GM15510 (cell line): ENCODE data around the gene HPGDS.

ENCODE experiments used
- POLR2A ChIP-seq: IDR thresholded peaks from 3 replicates; pipeline ENCODE4 v1.6.1; 2011; ENCODE audit warnings: borderline replicate concordance; ENCODE audit not compliant: insufficient read length; ENCODE audit errors: extremely low read depth

HPGDS gene

DNA sequence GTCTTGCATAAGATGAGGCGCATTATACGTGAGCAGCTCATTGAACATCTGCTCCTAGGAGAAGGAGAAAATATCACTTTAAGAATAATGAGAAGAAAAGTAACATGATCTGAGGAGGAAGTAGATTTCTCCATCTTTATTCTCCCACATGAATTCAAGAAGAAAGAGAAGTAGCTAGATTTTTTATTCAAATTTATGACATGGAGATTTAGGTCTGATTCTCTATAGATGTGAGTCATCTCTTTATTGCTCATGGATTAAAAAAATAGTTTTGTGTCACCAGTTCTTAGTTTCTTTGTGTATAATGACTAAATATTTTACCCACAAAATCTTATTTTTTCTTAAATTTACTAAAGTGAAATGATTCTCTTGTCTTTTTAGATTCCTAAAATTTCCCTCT lies 40.4 kb downstream of the HPGDS start:
- TF ChIP-seq POLR2A, result no peak

- no peak for TF ChIP-seq POLR2A
These were observed 43.8 kb downstream of the HPGDS start for GRCh38 chr4:94298725-94299252.

DNA sequence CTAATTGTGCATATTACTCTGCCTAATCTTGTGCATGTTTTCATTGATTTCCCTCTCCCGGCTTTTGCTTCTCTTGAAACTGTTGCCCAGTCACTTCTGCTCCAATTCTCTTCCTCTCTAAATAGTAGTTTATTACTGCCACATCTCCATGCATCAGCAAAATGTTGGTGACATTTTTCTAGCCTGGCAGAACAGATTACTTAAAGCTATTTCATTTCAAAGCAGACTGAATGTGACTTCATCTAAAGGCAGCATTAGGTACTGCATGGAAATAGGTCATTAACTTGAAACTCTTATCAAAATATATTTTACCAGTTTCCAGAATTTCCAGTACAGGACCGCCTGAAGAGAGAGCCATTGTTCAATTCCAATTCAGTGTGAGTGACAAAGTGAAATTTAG lies 52.4 kb downstream of the HPGDS start:
- no peak for TF ChIP-seq POLR2A

- no peak for TF ChIP-seq POLR2A
These were observed 57.0 kb downstream of the HPGDS start for GRCh38 chr4:94285666-94286065.

DNA sequence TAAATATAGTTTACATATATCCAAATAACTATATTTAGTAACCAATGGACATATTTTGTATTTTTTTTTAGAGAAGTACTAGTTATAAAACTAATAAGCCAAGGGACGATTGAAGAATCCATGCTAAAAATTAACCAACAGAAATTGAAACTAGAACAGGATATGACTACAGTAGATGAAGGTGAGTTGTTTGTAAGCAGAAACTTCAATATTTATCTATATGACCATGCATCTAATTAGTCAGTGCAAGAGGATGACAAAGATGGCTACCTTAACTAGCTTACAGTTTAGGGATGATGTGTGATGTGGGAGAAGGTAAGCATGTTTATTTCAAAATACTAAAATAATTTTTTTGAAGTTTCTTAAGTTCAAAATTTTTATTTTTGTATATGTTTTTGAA lies 57.7 kb downstream of the HPGDS start:
- TF ChIP-seq POLR2A, result no peak

- no peak for TF ChIP-seq POLR2A
These were observed 63.9 kb downstream of the HPGDS start for GRCh38 chr4:94278781-94279180.

GRCh38 chr4:94277534-94277933 lies 65.1 kb downstream of the HPGDS start:
- no peak for TF ChIP-seq POLR2A

DNA sequence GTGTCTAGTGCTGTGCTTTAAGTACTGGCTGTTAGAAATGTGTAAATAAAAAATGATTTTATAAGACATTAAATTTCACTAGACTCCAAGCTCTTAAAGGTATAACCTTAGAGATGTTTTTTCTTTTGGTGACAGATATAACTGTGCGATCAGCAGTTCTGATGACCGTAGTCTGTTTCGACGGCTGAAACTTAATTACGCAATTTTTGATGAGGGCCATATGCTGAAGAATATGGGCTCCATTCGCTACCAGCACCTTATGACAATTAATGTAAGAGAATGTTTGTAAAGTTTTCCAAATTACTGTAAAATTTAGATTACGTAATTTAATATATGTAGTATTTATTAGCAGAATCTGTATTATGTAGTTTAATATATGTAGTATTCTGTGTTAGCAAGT lies 66.4 kb downstream of the HPGDS start:
- TF ChIP-seq POLR2A, result no peak

DNA sequence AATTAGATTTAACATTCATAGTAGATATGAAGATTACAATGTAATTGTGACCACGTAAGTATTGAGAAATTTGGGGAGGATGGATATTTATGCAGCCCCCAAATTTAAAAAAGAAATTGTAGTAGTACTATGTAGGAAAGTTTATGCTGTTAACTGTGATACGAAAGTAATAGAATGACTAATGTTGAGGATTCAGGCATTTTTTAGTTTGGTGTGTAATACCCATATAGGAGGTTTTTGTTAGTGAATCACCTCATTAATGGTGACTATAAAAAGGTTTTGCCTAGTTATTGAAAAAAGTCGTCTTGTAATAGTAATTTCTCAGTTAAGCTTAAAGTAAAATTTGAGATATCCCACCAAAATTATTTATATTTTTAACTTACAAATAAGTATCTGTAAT lies 67.7 kb downstream of the HPGDS start:
- no peak for TF ChIP-seq POLR2A

GRCh38 chr4:94271248-94271647 lies 71.4 kb downstream of the HPGDS start:
- TF ChIP-seq POLR2A, result no peak

DNA sequence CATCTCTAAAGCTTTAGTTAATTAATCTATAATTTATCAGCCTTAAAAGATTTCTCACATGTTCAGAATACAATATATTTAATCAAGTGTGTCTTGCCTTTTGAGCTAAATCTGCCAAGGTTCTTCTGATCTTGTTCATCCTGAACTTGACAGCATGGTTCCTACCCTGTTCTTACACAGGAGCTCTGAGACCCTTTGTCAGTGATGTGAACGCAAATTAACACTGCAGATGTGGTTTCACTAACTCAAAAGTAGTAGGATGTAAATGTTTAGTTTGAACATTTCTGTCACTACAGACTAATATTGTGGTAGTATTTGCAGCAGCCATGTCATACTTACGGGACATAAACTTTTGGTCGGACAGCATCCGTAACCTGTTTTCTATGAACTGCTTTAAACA lies 75.6 kb downstream of the HPGDS start:
- TF ChIP-seq POLR2A, result no peak

GRCh38 chr4:94262163-94263016 lies 80.2 kb downstream of the HPGDS start:
- no peak for TF ChIP-seq POLR2A

GRCh38 chr4:94256828-94257227 lies 85.8 kb downstream of the HPGDS start:
- no peak for TF ChIP-seq POLR2A

GRCh38 chr4:94256144-94256783 lies 86.4 kb downstream of the HPGDS start:
- TF ChIP-seq POLR2A, result no peak

GRCh38 chr4:94253036-94253435 lies 89.6 kb downstream of the HPGDS start:
- no peak for TF ChIP-seq POLR2A

DNA sequence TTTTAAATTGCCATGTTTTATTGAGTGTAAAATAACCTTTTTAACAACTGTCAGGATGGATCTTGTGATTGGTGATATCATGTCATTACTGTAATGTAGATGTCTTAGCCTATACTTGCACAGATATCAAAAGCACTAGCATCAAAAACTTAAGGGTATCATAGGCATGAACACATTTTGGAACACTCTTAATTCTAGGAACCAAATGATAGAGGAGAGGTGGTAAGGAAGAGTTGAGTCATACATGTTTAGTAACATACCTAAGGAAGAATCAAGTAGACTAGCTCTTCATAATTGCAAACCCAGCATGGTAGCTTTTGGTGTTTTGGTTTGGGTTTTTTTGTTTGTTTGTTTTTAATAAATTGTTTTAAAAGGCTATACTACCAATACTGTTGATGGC lies 91.5 kb downstream of the HPGDS start:
- no peak for TF ChIP-seq POLR2A
